Neutrophil (primary cell): ENCODE results near the gene RTP1.
"Not testable (repeated sequence)": the region's sequence is repeated elsewhere in the genome, so short reads cannot be mapped to it uniquely, and the experiment has no call there.

Experiments
- H3K27ac ChIP-seq: fragments of 200-600 bp; sonication (generic); 2 replicates; pipeline ENCODE4 v1.5.1; 2016; ENCODE audit warnings: mild to moderate bottlenecking, moderate library complexity
- H3K27me3 ChIP-seq: fragments of 200-600 bp; sonication (generic); 2 replicates; pipeline ENCODE4 v1.6.0; 2016; ENCODE audit warnings: mild to moderate bottlenecking
- H3K36me3 ChIP-seq: fragments of 200-600 bp; sonication (generic); 2 replicates; pipeline ENCODE4 v1.5.1; 2017
- H3K4me1 ChIP-seq, 2 experiments: fragments of 200-600 bp in 1 of 2; sonication (generic) in 1 of 2; 1 replicate in 1 of 2; 2 replicates in 1 of 2; pipeline versions ENCODE4 v1.5.1 to v1.6.1; 2013 to 2016; ENCODE audit warnings: low read depth in 1 of 2, low read length in 1 of 2, mild to moderate bottlenecking in 1 of 2, moderate library complexity in 1 of 2; ENCODE audit not compliant: control insufficient read depth in 1 of 2, insufficient read depth in 1 of 2
- H3K4me3 ChIP-seq, 2 experiments: fragments of 200-600 bp in 1 of 2; sonication (generic) in 1 of 2; 1 replicate in 1 of 2; 2 replicates in 1 of 2; pipeline ENCODE4 v1.5.1; 2013 to 2016; ENCODE audit warnings: low read depth in 1 of 2, low read length in 1 of 2, mild to moderate bottlenecking in 1 of 2, moderate library complexity in 1 of 2
- H3K9me3 ChIP-seq: fragments of 200-600 bp; sonication (generic); 2 replicates; pipeline ENCODE4 v1.5.1; 2016
- TF ChIP-seq, protein P1 (sequence below): fragments of 200-600 bp; sonication (generic); IDR thresholded peaks from 2 replicates; pipeline ENCODE4 v1.5.1; 2016; ENCODE audit warnings: antibody characterized with exemption

The RTP1 gene

DNA sequence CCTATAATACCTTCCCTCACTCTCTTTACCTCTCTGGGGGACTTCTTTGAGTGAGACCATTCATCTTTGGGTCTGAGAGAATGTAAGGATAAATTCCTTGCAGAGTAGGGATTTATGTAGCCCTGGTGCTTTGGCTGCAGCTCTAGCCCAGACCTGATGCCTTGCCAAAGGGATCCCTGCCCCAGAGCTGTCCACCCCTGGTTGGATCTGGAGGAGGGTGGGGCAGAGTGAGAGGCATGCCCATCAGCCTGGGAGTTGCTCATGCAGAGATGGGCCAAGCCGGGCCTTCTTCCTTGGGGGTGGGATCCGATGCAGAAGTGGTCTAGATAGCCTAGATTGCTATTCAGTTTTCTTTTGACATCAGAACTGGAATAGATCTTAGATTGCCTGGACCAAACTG is 31.5 kb downstream of the RTP1 start:
- peaks cover 10% of the 10 kb centered on the region for H3K27me3 ChIP-seq
- TF ChIP-seq, protein P1, sequence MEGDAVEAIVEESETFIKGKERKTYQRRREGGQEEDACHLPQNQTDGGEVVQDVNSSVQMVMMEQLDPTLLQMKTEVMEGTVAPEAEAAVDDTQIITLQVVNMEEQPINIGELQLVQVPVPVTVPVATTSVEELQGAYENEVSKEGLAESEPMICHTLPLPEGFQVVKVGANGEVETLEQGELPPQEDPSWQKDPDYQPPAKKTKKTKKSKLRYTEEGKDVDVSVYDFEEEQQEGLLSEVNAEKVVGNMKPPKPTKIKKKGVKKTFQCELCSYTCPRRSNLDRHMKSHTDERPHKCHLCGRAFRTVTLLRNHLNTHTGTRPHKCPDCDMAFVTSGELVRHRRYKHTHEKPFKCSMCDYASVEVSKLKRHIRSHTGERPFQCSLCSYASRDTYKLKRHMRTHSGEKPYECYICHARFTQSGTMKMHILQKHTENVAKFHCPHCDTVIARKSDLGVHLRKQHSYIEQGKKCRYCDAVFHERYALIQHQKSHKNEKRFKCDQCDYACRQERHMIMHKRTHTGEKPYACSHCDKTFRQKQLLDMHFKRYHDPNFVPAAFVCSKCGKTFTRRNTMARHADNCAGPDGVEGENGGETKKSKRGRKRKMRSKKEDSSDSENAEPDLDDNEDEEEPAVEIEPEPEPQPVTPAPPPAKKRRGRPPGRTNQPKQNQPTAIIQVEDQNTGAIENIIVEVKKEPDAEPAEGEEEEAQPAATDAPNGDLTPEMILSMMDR: no peak

DNA sequence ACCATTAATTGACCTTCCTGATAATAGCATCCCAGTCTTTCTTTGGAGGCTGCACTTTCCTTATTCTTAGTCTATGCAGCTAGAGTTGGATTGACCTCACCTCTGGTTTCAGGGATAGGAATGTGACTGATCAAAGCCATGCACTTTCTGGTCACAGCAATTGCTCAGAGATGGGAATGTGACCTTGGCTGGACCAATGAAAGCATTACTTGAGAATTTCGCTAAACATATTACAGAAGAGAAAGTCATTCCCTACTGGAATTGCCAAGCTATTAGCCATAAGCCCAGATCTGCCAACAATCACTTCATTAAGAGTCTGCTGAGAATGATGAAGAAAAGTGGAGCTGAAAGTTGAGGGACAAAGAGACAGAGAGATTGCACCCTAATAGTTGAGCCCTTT is 32.7 kb downstream of the RTP1 start:
- no peak overlapping the region for H3K27ac ChIP-seq
- TF ChIP-seq, protein P1: no peak

More for the DNA sequence above, 31.5 kb downstream of the RTP1 start:
- no peaks in the 10 kb centered on the region for H3K36me3 ChIP-seq
- no peaks in the 10 kb centered on the region for H3K9me3 ChIP-seq
- H3K4me3 ChIP-seq: no peak overlapping the region
- no peak overlapping the region for H3K27ac ChIP-seq
- H3K4me1 ChIP-seq: no peaks in the 10 kb centered on the region

DNA sequence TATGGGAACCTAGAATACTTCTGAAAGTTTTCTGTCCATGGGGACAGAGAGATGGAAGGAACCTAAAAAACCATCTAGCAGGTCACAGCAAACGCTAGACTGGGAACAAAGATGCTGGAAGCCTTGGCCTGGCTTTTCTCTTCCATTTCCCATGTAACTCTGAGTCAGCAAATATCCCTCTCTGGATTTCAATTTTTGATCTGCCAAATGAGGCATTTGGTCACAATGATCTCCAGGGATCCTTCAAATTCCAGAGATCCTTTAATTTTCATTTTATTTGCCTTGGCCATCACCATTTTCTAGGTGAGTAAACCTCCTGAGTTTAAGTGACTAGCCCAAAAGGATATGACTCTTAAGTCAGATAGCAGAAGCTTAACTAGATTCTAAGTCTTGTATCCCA is 39.7 kb downstream of the RTP1 start:
- no peaks in the 10 kb centered on the region for H3K36me3 ChIP-seq
- TF ChIP-seq, protein P1: no peak
- H3K9me3 ChIP-seq: no peaks in the 10 kb centered on the region
- H3K4me1 ChIP-seq: no peaks in the 10 kb centered on the region
- no peak overlapping the region for H3K27ac ChIP-seq
- H3K4me3 ChIP-seq: no peak overlapping the region
- H3K27me3 ChIP-seq: no peaks in the 10 kb centered on the region

More for the DNA sequence above, 32.7 kb downstream of the RTP1 start:
- no peaks in the 10 kb centered on the region for H3K4me1 ChIP-seq
- peaks cover 10% of the 10 kb centered on the region for H3K27me3 ChIP-seq
- no peaks in the 10 kb centered on the region for H3K9me3 ChIP-seq
- no peaks in the 10 kb centered on the region for H3K36me3 ChIP-seq
- H3K4me3 ChIP-seq: no peak overlapping the region

DNA sequence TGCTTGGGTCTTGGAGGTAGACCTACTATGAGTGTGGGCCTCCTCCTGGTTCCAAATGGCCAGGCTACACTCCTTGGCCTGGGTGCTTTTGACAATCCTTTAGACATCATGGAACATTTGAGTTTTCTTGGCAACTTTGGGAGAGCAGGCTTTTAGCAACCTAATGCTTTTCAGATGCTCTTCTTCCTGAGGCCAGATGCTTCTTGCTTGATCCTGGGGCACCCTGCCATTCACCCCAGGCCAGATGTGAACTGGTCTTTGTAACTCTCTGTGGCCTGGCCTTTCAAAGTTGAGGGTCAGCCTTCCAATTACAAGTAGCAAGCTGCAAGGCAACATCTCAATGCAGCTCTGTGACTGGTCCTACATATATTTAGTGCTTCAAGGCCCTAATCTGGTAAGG is 40.5 kb downstream of the RTP1 start:
- TF ChIP-seq, protein P1: no peak
- H3K27ac ChIP-seq: no peak overlapping the region
- H3K9me3 ChIP-seq: no peaks in the 10 kb centered on the region

DNA sequence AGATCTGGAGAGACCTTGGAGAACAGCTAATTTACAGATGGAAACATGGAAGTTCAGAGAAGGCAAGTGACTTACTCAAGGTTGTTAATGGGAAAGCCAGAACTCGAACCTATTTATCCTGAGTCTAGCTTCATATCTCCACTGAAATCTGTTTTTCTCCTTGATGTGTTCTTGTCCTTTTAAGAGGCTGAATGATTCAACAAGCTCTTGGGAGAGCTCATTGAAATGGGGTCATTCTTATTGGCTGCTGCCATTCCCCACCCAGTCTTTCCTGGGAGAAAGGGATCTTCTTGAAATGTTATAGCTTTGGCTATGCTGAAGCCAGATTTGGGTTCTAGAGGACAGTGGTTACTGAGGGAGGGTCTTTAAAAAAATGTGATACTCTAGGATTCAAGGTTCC is 41.0 kb downstream of the RTP1 start:
- Histone ChIP-seq H3K4me1 (no peaks in the 10 kb centered on the region), H3K4me3 (no peak overlapping the region), H3K36me3 (no peaks in the 10 kb centered on the region), H3K9me3 (no peaks in the 10 kb centered on the region), H3K27ac (no peak overlapping the region), H3K27me3 (no peaks in the 10 kb centered on the region)
- TF ChIP-seq, protein P1: no peak

More for the DNA sequence above, 40.5 kb downstream of the RTP1 start:
- Histone ChIP-seq H3K4me3 (no peak overlapping the region), H3K36me3 (no peaks in the 10 kb centered on the region), H3K4me1 (no peaks in the 10 kb centered on the region), H3K27me3 (no peaks in the 10 kb centered on the region)

DNA sequence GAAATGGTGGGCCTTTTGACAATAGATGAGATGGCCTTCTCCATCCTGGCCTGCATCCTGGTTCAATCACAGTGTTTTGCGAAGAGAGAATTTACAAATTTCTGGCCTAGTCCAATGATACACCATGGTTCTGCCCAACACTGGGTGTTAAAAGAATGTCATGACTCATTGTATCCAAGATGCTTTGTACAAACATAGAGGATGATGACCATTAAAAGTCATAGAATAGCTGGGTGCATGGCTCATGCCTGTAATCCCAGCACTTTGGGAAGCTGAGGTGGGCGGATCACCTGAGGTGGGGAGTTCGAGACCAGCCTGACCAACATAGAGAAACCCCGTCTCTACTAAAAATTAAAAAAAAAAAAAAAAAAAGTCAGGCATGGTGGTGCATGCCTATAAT is 41.5 kb downstream of the RTP1 start:
- H3K4me3 ChIP-seq, H3K27ac ChIP-seq, H3K27me3 ChIP-seq, H3K4me1 ChIP-seq, H3K36me3 ChIP-seq, H3K9me3 ChIP-seq: not testable (repeated sequence)
